ENCODE results near the gene TEAD4.

TEAD4 gene

GRCh38 chr12:3071710-3072109 lies 112.5 kb downstream of the TEAD4 start:
- no peak for DNase-seq (ENCODE audit: extremely low spot score, insufficient read length, low read depth)
- FAIRE-seq: no peak

DNA sequence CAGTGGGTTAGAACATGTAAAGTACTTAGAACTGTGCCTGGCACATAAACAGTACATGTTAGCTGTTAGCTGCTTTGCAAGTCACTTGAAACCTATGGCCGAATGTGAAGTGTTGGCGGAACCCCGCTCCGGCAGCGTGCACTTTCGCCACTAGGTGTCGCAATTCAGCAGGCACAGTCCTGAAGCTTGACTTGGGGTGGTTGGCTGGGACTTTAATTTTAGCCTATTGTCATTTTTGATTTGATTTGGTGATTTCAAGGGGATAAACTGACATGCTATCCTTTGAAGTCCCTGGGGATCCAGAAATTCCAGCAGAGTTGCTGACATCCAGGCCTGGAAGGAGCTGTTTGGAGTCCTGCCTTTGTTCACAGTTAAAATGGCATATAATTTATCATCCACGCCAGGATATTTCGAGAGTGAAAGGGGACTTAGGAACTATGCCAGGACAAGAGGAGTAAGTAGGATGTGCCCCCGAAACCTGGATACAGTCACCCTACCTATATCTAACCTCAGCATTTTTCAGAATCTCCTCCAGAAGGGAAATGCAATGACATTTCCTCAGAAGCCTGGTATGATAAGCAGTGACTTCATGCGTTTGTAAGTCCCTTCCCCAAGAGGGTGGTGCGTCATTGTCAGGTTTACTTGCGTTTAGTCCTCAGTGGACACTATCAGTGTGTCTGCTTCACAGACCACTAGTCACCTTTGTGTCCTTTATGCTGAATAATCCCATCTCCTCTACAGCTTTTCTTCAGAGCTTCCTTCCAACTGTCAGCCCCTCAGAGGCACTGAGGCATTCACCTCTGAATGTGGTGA lies 114.4 kb downstream of the TEAD4 start:
- FAIRE-seq: peak; percentile 84
- peak; percentile 68 for DNase-seq (ENCODE audit: extremely low spot score, insufficient read length, low read depth)

GRCh38 chr12:3075315-3075714 lies 116.1 kb downstream of the TEAD4 start:
- FAIRE-seq: no peak
- DNase-seq (ENCODE audit: extremely low spot score, insufficient read length, low read depth): no peak

DNA sequence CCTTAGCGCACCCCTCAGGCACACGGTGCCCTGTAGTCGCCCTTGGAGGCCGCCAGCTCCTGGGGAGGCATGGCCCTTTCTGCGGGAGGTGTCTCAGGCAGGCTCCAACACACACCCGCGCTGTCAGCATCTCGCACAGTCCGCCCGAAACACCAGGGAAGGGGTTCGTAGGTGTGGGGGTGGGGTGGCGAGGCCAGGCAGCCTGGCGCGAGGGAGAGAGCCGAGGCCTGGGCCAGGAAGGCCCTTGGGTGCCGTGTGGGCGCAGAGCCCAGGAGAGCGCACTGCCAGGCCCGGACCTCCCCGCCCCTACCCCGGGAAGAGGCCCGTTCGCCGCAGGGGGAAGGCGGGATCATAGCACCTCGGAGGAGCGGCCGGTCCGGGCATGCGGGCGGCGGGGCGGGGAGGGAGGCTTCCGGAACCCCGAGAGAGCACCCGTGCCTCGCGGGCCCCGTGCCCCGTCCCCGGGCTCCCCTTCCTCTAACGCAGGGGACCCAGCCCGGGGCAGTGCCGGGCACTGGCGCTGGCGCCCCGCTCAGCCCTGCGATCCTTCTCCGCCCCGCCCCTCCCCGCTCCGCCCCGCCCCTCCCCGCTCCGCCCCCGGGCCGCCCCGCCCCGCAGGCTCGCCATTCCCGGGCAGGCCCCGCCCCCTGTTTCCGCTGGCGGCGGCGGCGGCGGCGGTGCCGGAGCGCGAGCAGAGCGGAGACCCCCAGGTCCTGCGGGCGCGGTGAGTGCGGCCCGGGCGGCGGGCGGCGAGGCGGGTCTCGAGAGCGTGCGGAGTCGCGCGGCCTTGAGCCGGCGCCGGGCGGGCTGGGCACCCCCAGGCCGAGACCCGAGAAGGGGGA lies 117.8 kb downstream of the TEAD4 start, which contains the start of gene TSPAN9:
Gene TSPAN9, plus strand, starts transcription at position 650 of the 842 bp plus-strand sequence. CDS start 123,815 bp downstream, outside the sequence.
- no peak for FAIRE-seq

DNA sequence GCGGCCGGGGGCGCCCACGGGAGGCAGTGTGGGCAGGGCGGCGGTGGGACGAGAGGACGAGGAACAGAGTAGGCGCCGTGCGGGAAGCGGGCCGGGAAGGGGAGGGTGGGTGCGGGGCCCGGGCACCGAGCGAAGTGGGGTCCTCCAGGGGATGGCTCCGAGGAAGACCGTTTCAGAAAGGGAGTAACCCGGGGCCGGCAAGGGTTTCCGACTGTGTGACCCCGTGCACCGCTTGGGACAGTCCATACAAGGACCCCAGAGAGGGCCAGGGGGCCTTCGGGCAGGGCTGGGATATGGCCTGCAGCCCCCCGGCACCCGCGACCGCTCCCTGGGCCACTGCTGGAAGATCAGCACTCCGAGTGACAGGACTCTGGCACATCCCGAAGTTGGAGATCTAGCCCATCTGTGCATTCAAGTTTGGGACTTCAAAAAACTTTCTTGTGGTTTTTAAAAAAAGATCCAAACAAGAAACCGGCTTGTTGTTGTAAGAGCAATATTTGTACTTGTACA lies 118.4 kb downstream of the TEAD4 start:
- FAIRE-seq: no peak

More for the DNA sequence above, 117.8 kb downstream of the TEAD4 start, which contains the start of gene TSPAN9:
- peak; percentile 78 for DNase-seq (ENCODE audit: extremely low spot score, insufficient read length, low read depth)

DNA sequence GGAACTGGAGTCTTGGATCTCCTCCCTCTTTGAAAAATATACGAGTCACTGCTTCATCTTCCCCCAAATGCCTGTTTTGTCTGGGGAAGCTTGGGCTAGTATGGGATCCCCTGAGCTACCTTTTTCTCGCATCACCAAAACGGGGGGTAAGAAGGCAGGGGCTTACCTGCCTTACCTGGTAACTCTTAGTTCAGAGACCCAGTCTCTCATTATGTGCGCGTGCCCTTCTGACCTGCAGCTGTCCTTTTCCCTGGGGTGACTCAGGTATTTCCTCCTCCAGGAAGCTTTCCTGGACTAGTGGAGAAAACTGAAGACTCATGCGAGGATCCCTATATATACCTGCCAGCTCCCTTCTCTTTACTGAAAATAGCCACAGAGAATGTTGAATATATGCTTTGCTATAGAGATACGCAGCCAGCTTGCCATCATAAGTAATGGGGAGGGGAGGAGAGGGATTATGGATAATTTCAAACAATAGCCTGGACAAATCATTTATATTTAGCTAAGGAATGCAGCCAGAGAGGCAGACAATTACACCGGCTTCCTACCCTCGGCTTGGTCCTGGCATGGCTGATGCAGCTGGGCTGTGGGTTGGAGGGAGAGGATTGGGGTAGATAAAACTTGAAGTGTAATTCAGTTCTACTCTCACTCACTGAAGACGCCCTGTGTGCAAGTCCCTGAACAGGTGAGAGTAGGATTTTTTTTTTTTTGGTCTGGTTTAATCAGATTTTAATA lies 119.1 kb downstream of the TEAD4 start:
- FAIRE-seq (no peak), DNase-seq (ENCODE audit: extremely low spot score, insufficient read length, low read depth) (no peak)

More for the DNA sequence above, 118.4 kb downstream of the TEAD4 start:
- no peak for DNase-seq (ENCODE audit: extremely low spot score, insufficient read length, low read depth)

DNA sequence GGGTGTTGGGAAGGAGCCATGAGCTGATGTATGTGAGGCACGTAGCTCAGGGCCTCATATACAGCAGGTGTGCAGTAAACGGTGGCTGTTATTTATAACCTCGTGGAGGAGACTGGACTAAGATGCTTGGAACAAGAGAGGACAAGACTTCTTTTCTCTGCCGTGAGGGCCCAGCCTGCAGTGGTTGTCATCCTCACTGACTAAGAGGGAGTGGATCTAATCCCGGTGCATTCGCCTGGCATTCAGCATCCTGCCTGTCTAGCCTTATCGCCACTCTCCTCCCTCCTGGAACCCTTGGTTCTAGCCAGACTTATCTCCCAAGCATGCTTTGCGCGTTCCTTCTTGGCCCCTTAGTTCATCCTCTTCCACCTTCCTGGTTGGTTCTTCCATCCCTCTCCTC lies 121.9 kb downstream of the TEAD4 start:
- no peak for FAIRE-seq

GRCh38 chr12:3081886-3082285 lies 122.7 kb downstream of the TEAD4 start:
- DNase-seq (ENCODE audit: extremely low spot score, insufficient read length, low read depth) (no peak), FAIRE-seq (no peak)

More for the DNA sequence above, 121.9 kb downstream of the TEAD4 start:
- DNase-seq (ENCODE audit: extremely low spot score, insufficient read length, low read depth): no peak

GRCh38 chr12:3083241-3083920 lies 124.2 kb downstream of the TEAD4 start:
- no peak for DNase-seq (ENCODE audit: extremely low spot score, insufficient read length, low read depth)
- FAIRE-seq: no peak

GRCh38 chr12:3083921-3084347 lies 124.7 kb downstream of the TEAD4 start:
- DNase-seq (ENCODE audit: extremely low spot score, insufficient read length, low read depth) (no peak), FAIRE-seq (no peak)

DNA sequence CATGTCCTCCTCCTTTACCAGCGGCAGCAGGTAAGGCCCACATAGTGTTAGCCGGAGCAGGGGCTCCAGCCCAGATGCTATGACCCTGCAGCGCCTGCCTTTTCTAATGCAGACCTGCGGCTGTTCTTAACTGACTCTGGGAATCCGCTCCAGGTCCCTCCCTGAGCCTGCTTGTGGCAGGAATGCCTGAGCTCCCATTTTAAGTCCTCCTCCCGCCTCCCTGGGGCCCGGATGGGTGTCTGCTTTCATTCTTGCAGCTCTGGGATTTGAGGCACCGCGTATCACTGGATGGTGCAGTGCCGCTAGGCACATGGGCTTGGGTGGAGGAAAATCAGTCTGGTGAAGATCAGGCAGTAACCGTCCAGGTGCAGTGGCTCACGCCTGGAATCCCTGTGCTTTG lies 125.5 kb downstream of the TEAD4 start:
- DNase-seq (ENCODE audit: extremely low spot score, insufficient read length, low read depth): no peak
- FAIRE-seq: no peak

DNA sequence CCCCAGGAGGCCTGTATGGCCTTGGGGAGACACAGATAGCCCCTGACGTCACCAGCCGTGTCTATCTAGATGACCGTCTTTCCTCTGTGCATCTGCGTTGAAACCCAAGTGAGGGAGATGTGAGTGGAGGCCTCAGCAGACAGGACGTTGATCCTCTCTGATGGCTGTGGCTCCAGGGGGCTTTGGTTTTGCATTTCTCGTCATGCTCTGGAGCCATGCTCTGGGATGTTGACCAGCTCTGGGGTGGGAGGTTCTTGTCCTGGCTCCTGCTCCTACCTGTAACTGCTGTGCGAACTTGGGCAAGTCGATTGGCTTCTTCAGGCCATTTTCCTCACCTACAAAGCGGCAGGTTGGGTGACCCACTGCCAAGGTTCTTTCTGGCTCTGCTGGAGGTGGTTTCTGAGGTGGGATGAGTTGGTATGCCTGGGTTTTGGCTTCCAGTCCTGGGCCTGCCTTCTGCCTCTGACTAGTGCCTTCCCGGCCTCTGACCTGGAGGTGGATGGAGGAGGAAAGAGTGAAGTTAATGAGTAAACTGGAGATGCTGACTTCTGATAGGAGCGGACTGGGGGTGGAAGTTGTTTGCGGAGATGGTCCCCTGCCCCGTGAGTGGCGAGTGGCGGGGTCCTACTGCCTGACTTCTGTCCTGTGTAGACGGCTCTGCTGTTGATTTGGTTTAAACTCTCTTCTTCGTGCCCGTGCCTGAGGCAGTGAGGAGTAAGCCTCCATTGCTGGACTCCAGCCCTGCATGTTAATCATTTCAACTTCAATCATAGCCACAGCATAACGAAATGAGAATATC lies 126.3 kb downstream of the TEAD4 start:
- FAIRE-seq (no peak), DNase-seq (ENCODE audit: extremely low spot score, insufficient read length, low read depth) (no peak)

DNA sequence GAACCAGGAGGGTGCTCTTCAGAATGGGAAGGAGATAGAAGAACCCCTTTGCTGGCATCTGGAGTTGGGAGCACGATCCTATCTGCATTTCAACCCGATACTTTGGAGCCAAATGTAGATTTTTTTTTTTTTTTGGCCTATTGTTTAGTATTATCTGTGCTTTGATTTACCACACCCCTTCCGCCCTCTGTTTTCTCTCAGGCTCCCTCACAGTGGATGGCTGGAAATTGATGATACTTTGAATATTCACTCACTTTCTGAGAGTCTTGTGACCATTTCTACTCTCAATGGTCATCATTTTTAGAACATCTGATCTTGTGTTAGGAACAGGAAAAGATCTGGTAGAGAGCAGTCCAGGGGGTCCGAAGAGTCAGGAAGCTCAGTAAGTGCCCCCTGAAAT lies 127.0 kb downstream of the TEAD4 start:
- DNase-seq (ENCODE audit: extremely low spot score, insufficient read length, low read depth) (no peak), FAIRE-seq (no peak)

DNA sequence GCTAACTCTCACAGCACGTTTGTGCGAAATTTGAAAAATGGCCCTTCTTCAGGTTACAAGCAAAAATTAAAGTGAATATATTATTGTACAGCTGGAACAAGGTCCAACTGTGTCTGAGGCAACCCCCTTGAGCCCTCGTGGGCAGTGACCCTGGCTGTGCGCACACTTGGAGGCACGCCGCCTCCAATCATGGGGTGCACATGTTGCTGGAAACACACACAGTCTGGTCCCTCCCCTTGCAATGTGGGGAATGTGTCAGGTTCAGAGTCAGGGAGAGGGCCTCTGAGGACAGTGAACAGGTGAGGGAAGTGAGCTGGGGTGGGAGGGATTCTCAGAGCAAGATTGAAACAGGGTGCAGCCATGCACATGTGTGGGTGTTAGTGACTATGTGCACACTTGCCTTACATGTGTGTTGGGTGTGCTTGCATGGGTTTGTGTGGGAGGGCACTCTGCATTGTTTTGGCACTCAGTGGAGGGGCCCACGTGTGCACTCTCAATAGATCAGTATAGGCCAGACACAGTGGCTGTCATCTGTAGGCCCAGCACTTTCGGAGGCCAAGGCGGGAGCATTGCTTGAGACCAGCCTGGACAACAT lies 127.6 kb downstream of the TEAD4 start:
- FAIRE-seq: no peak
- DNase-seq (ENCODE audit: extremely low spot score, insufficient read length, low read depth): no peak

DNA sequence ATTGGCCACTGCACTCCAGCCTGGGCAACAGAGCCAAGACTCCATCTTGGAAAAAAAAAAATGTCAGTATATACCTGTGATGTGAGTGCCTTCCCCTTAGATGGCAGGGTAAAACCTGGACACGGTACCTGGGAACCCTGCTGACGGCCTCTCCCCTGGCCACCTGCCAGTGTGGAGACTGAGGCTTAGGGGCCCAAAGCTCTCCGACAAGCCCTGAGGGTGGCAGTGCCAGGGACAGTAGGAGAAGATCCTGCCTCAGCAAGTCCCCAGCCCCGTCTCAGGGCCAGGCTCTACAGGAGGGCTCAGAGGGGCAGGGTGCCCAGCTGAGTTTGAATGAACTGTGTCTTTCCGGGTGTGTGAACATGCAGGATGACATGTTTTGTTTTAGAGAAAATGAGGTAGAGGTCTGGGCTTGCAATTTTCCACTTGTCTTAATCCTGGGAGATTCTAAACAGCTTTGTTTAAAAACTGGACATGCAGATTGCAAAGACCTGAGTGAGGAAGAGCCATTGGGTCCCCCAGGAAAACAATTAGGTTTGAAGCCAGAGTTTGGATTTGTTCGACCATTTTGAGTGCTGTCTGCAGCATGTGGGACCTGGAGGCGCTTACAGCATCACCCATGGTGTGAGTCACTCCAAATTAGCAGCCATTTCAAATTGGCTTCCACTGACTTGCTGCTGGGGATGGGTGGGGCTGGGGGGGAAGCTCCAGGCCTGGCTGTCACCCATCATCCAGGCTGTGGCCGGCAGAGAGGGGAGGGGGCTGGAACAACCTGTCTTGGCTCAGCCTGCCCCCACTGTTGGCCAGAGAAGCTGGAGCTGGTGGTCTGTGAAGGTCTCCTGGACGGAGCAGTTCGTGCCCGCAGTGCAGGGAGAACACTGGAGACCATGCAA lies 128.8 kb downstream of the TEAD4 start:
- FAIRE-seq (no peak), DNase-seq (ENCODE audit: extremely low spot score, insufficient read length, low read depth) (no peak)

GRCh38 chr12:3089588-3089987 lies 130.4 kb downstream of the TEAD4 start:
- no peak for FAIRE-seq

More at GRCh38 chr12:3089588-3089987, 130.4 kb downstream of the TEAD4 start:
- no peak for DNase-seq (ENCODE audit: extremely low spot score, insufficient read length, low read depth)
